Islet precursor cell (in vitro differentiated cells): ENCODE results near the gene PTPRE.
A peak's percentile ranks its signal among the peaks of the same experiment; 100 is the strongest.

ENCODE experiments used
- DNase-seq: peaks from one replicate; pipeline ENCODE4 v3.0.0-alpha.2; 2018

PTPRE gene

GRCh38 chr10:128028508-128029289 is 121.8 kb downstream of the PTPRE start:
- peak; percentile 45 for DNase-seq

- DNase-seq: no peak
These were observed 122.4 kb downstream of the PTPRE start for GRCh38 chr10:128029290-128029651.

- no peak for DNase-seq
These were observed 122.9 kb downstream of the PTPRE start for GRCh38 chr10:128029731-128030369.

GRCh38 chr10:128030498-128031072 is 123.7 kb downstream of the PTPRE start:
- DNase-seq: no peak

- DNase-seq: no peak
These were observed 124.3 kb downstream of the PTPRE start for GRCh38 chr10:128031216-128031615.

GRCh38 chr10:128032466-128032865 is 125.6 kb downstream of the PTPRE start:
- no peak for DNase-seq

- peak; percentile 82 for DNase-seq
These were observed 128.7 kb downstream of the PTPRE start for GRCh38 chr10:128035557-128035973.

- DNase-seq: no peak
These were observed 129.2 kb downstream of the PTPRE start for GRCh38 chr10:128036011-128036615.

GRCh38 chr10:128036746-128037543 is 130.0 kb downstream of the PTPRE start:
- peak; percentile 72 for DNase-seq

- no peak for DNase-seq
These were observed 133.2 kb downstream of the PTPRE start for GRCh38 chr10:128040096-128040495.

- no peak for DNase-seq
These were observed 133.8 kb downstream of the PTPRE start for GRCh38 chr10:128040681-128041080.

- DNase-seq: no peak
These were observed 135.3 kb downstream of the PTPRE start for GRCh38 chr10:128042131-128042610.

GRCh38 chr10:128043259-128044045 is 136.5 kb downstream of the PTPRE start:
- no peak for DNase-seq

- no peak for DNase-seq
These were observed 137.3 kb downstream of the PTPRE start for GRCh38 chr10:128044186-128044585.

GRCh38 chr10:128044961-128045832 is 138.3 kb downstream of the PTPRE start:
- no peak for DNase-seq

- DNase-seq: no peak
These were observed 138.9 kb downstream of the PTPRE start for GRCh38 chr10:128045833-128046120.

- no peak for DNase-seq
These were observed 139.5 kb downstream of the PTPRE start for GRCh38 chr10:128046156-128046952.

- no peak for DNase-seq
These were observed 140.0 kb downstream of the PTPRE start for GRCh38 chr10:128046953-128047290.

- peak; percentile 98 for DNase-seq
These were observed 140.4 kb downstream of the PTPRE start for GRCh38 chr10:128047351-128047750.
